Right hindlimb (tissue), 1 donor: ENCODE results near the gene SDHB.
"Not testable (repeated sequence)": the region's sequence is repeated elsewhere in the genome, so short reads cannot be mapped to it uniquely, and the experiment has no call there.

Experiments
- DNase-seq: peaks from one replicate; pipeline ENCODE4 v3.0.0-alpha.2; 2018

SDHB gene

DNA sequence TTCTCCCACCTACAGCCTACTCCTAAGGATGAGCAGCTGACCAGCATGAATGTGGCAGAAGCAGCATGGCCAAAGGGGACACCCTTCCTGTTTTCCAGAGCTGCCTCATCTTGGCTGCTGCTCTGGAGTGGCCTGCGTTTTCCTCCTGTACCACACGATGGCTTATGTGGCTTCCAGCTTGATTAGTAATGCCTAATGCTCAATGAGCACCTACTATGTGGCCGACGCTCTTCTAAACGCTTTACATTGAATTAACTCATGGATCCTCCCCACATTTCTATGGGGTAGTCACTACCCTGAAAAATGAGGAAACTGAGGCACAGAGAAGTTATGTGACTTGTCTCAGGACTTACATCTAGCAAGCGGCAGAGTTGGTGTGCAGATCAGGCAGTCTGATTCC, 18.0 kb upstream of the SDHB start:
- DNase-seq, result no peak

- DNase-seq, result no peak
Observed at GRCh38 chr1:17070163-17070525, 16.3 kb upstream of the SDHB start.

DNA sequence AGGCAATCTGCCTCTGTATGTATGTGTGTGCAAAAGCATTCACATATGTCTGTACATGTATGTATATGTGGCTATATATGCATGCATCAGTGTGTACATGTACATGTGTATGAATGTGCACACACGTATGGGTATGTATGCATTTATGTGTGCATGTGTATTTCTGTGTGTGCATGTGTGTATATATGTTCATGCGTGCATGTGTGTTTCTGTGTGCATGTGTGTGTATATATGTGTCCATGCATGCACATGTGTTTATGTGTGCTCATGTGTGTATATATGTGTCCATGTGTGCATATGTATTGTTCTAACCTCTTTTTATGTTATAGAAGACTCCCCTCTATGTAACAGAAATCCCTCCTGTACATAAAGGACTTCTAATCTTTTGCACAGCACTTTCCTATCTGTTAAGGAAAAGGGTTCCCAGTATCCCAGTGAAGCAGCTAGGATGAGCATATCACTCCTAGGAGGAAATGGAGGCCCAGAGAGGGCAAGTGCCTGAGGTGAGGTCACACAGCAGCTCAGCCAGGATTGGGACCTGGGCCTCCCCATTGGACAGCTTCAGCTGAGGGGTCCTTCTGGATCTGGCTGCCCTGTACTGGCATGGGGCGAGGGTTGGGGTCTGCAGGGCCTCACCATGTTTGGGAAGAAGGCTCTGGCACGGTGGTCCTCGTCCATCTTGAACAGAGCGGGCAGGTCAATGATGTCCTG, 15.8 kb upstream of the SDHB start:
- no peak for DNase-seq

- DNase-seq, result no peak
Observed at GRCh38 chr1:17068789-17069188, 15.0 kb upstream of the SDHB start.

GRCh38 chr1:17067465-17068240, 13.8 kb upstream of the SDHB start:
- no peak for DNase-seq

DNA sequence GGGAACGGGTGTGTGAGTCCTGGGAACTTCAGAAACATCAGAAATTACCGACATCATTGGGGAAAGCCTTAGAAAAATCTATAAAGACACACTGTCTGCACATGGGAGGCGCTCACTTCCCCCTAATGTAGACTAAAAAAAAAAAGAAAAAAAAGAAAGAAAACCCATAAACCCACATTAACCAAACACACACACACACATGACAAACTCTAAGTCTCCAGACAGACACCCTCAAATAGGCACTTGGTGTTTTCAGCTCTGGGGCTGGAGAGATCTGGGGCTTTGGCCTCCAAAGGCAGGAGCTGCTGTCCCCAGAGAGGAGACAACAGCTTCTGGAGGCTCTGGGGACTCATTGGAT, 13.2 kb upstream of the SDHB start:
- no peak for DNase-seq

- no peak for DNase-seq
Observed at GRCh38 chr1:17066361-17067068, 12.7 kb upstream of the SDHB start.

GRCh38 chr1:17065666-17066065, 11.8 kb upstream of the SDHB start:
- DNase-seq, result no peak

- not testable (repeated sequence) for DNase-seq
Observed at GRCh38 chr1:17062751-17063150, 8.9 kb upstream of the SDHB start.

DNA sequence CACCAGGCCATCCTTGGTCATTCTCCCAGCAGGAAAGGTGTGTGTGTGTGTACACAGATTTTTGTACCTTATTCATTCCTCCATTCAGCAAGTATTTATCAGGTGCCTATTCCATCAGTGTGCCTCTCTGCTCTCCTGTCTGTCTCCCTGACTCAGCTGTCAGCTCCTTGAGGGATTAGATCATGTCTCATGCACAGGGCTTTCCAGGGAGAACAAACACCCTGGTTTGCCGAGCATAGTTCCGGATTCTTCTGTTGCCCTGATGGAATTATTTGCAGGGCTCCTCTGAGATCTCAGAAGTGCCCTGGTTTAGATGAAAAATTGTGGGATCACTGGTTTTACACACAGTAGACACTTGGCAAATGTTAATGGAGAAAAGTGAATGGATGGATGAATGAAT, 8.1 kb upstream of the SDHB start:
- no peak for DNase-seq

GRCh38 chr1:17061486-17061885, 7.7 kb upstream of the SDHB start:
- DNase-seq, result no peak

- DNase-seq, result no peak
Observed at GRCh38 chr1:17060306-17060749, 6.5 kb upstream of the SDHB start.

GRCh38 chr1:17059391-17060305, 5.8 kb upstream of the SDHB start:
- DNase-seq, result peak; percentile 85

DNA sequence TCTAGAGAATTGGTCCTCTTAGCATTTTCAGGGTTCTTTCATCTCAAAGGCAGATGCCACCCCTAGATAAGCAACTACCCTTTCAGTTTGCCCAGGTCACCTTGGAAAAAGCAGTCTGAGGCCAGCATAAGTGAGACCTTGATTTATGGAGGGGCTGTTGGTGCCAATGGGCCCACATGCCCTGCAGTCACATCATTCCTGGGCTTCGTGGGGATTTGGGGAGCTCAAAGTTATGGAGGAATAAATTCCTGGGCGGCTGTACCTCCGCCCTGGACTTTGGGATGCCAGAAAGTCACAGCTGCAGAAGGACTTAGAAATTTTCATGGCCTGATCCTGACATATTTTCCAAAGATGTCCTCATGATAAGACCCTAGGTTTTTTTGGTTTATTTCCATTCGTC, 2.7 kb upstream of the SDHB start:
- DNase-seq, result peak; percentile 34

DNA sequence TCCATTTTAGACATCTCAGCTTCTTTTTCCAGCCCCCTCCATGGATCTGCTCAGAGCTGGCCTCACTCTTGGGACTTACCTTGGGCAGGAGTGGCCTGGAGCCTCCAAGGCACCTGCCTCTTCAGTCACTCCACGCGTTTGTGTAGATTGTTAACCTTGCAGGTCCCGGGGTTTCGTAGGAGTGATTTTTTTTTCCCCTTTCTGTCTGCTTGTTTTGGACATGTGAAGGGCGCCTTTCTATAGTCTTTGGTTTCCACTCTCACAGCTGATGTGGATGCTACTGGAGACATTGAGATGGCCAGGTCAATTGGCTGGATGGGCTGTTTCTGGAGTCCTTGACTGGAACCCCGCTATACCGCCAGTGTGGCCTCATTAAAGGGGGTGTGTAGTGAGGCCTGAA, 2.0 kb upstream of the SDHB start:
- no peak for DNase-seq

- DNase-seq, result no peak
Observed at GRCh38 chr1:17053086-17053684, 647 bp downstream of the SDHB start.

DNA sequence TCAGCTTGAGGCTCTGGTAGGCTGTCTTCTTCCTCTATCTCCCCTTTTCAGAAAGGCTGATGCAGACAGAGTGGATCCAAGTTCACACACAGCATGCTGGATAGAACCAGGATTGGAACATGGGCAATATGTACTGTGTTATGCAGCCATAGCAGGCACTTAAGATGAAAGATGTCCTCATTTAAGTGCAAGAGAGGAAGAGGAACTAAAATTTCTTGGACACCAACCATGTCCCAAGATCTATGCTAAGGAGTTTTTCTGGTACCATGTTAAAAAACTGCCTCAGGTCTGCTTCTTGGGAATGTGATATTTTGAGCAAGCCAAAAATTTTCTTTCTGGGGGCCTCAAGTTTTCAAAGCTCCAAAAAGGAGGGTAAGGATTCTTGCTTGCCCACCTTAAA, 1.2 kb downstream of the SDHB start:
- DNase-seq, result no peak

DNA sequence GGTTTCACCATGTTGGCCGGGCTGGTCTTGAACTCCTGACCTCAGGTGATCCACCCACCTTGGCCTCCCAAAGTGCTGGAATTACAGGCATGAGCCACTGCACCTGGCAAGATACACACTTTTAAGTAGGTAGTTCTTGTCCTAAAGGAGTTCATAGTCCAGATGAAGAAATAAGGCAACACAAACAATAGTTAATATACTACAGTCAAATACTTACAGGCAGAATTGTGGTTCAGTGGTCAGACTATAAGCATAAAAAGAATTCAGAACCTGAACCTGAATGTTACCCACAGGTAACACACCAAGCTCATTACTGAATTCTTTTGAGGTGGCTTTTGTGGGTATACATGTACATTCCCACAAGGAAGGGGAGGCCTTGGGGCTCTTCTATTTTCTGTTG, 1.8 kb downstream of the SDHB start:
- DNase-seq, result no peak

DNA sequence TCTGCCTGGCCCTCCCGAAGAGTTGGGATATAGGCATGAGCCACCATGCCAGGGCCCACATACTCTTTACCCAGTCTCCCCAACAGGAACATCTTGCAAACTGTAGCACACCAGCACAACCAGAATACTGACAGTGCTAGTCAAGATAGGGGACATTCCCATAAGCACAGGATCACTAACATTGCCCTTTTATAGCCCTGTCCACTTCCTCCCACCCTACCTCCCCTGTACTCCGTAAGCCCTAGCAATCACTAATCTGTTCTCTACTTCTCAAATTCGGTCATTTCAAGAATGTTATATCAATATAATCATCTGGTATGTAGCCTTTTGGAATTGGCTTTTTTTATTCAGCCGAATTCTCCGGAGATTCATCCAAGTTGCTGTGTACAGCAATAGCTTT, 5.9 kb downstream of the SDHB start:
- DNase-seq, result no peak

- DNase-seq, result no peak
Observed at GRCh38 chr1:17046334-17046657, 7.5 kb downstream of the SDHB start.

DNA sequence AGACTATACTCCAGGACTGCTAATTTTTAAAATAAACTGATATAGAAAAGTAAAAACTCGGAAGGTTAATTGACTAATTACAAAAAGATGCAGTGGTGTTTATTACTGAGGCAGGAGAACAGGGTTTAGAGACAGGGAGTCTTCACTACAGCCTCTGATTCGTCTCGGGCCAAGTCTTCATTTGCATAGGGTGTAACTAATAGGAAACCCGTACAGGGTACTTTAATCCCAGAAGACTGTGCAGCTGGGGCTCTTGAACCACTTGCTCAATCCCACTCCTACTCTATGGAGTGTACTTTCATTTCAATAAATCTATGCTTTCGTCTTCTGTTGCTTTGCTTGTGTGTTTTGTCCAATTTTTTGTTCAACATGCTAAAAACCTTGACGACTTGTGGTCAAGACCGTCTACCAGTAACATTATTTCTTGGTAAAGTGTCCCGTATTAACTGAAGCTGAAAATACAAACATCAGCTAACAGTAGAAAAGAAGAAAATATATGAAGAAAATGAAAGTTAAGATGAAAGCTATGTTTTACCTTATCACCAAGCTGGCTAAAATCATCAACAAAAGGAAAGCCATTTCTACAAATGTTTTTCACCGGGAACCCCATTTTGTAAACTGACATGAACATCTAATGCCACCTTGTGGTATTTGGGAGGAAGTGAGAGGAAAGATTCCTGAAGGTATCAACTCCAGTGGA, 8.0 kb downstream of the SDHB start:
- DNase-seq, result no peak

DNA sequence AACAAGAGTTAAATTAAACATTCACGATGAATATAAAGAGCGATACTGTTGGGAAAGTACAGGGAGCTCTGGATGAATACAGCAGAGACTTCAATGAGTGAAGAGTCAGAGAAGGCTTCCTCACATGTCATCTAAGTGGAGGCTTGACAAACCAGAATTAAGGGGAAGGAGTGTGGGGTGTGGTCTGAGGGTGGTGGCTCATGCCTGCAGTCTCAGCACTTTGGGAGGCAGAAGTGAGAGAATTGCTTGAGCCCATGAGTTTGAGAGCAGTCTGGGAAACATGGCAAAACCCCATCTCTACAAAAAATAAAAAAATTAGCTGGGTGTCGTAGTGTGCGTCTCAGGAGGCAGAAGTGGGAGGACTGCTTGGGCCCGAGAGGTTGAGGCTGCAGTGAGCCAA, 8.7 kb downstream of the SDHB start:
- DNase-seq, result no peak
